Vagina (tissue), 2 donors: ENCODE results near the gene FOXP4. TPM values are rescaled to one million over a fixed set of nuclear protein-coding genes. Genes with fewer than 3 reads are reported as not detected.

Experiments used
- DNase-seq, 2 donors: peaks; one replicate each; pipeline ENCODE4 v3.0.0-alpha.2; 2017; ENCODE audit errors: extremely low spot score in 2 of 2
- H3K27ac ChIP-seq: fragments of 200-600 bp; sonication (generic); one replicate; pipeline ENCODE4 v1.5.1; 2019
- H3K27me3 ChIP-seq: fragments of 200-600 bp; sonication (generic); one replicate; pipeline ENCODE4 v1.5.1; 2019
- H3K36me3 ChIP-seq, 2 donors: fragments of 200-600 bp; sonication (generic); one replicate each; pipeline ENCODE4 v1.5.1; 2017 to 2019
- H3K4me1 ChIP-seq: fragments of 200-600 bp; sonication (generic); one replicate; pipeline ENCODE4 v1.5.1; 2019
- H3K4me3 ChIP-seq, 2 donors: fragments of 200-600 bp; sonication (generic); 1 replicate in 1 of 2; 2 replicates in 1 of 2; pipeline ENCODE4 v1.5.1; 2016 to 2019
- H3K9me3 ChIP-seq: fragments of 200-600 bp; sonication (generic); one replicate; pipeline ENCODE4 v1.5.1; 2019
- POLR2A ChIP-seq, 2 donors: fragments of 450-650 bp; IDR thresholded peaks; one replicate each; pipeline ENCODE4 v1.6.1; 2017; ENCODE audit warnings: antibody characterized with exemption in 2 of 2, mild to moderate bottlenecking in 2 of 2, moderate library complexity in 2 of 2
- POLR2AphosphoS5 ChIP-seq, 2 donors: sonication (generic); formaldehyde crosslinking; IDR thresholded peaks; one replicate each; pipeline ENCODE4 v1.9.0; 2017; ENCODE audit warnings: antibody characterized with exemption in 2 of 2, mild to moderate bottlenecking in 2 of 2, low read depth in 1 of 2; ENCODE audit not compliant: insufficient read depth in 1 of 2
- intact Hi-C: fragments of 100-400 bp; cut with DNase I; formaldehyde crosslinking; loops from one replicate; pipeline ENCODE4 v1.15.1; 2023
- total RNA-seq: library from RNA; depleted of rRNA; stranded (reverse); fragments of >200 nt; gene quantifications from one replicate; pipeline ENCODE4 v1.2.3, GENCODE V29; 2016
- TF ChIP-seq, protein P1 (sequence below), 3 experiments: fragments of 450-650 bp in 2 of 3; fragments of 200-600 bp in 1 of 3; sonication (generic) in 1 of 3; IDR thresholded peaks; one replicate each; pipeline ENCODE4 v1.5.1; 2017 to 2019; ENCODE audit warnings: antibody characterized with exemption in 3 of 3, mild to moderate bottlenecking in 2 of 3, moderate library complexity in 2 of 3

The FOXP4 gene
- total RNA-seq, 1 donor from 2014 or later, result 7.4 TPM

- Histone ChIP-seq H3K27me3 (no peaks in the 10 kb centered on the region), H3K27ac (no peak overlapping the region), H3K9me3 (no peaks in the 10 kb centered on the region), H3K4me1 (peaks cover 45% of the 10 kb centered on the region), H3K36me3 (no peaks in the 10 kb centered on the region), H3K4me3 (no peak overlapping the region)
- no peak for DNase-seq
- intact Hi-C loops, result no loop called here
- no peak for TF ChIP-seq POLR2A (IDR thresholded peaks at IDR 0.05)
- TF ChIP-seq, protein P1, sequence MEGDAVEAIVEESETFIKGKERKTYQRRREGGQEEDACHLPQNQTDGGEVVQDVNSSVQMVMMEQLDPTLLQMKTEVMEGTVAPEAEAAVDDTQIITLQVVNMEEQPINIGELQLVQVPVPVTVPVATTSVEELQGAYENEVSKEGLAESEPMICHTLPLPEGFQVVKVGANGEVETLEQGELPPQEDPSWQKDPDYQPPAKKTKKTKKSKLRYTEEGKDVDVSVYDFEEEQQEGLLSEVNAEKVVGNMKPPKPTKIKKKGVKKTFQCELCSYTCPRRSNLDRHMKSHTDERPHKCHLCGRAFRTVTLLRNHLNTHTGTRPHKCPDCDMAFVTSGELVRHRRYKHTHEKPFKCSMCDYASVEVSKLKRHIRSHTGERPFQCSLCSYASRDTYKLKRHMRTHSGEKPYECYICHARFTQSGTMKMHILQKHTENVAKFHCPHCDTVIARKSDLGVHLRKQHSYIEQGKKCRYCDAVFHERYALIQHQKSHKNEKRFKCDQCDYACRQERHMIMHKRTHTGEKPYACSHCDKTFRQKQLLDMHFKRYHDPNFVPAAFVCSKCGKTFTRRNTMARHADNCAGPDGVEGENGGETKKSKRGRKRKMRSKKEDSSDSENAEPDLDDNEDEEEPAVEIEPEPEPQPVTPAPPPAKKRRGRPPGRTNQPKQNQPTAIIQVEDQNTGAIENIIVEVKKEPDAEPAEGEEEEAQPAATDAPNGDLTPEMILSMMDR (IDR thresholded peaks at IDR 0.05), result no peak
- no peak for TF ChIP-seq POLR2AphosphoS5 (IDR thresholded peaks at IDR 0.05; ENCODE audit: insufficient read depth in 1 of 2, low read depth in 1 of 2)
Observed at GRCh38 chr6:41580690-41581089, 34.5 kb downstream of the FOXP4 start.

GRCh38 chr6:41581381-41581991, 35.3 kb downstream of the FOXP4 start:
- TF ChIP-seq, protein P1 (IDR thresholded peaks at IDR 0.05), result no peak
- TF ChIP-seq POLR2AphosphoS5 (IDR thresholded peaks at IDR 0.05; ENCODE audit: insufficient read depth in 1 of 2, low read depth in 1 of 2), result no peak
- TF ChIP-seq POLR2A (IDR thresholded peaks at IDR 0.05), result no peak
- Histone ChIP-seq H3K27ac (no peak overlapping the region), H3K4me1 (peaks cover 45% of the 10 kb centered on the region), H3K9me3 (no peaks in the 10 kb centered on the region), H3K27me3 (no peaks in the 10 kb centered on the region), H3K36me3 (no peaks in the 10 kb centered on the region), H3K4me3 (no peak overlapping the region)
- no peak for DNase-seq
- intact Hi-C loops, result no loop called here

GRCh38 chr6:41582540-41582939, 36.4 kb downstream of the FOXP4 start:
- no peaks in the 10 kb centered on the region for H3K36me3 ChIP-seq
- intact Hi-C loops, result no loop called here
- H3K27ac ChIP-seq, result no peak overlapping the region
- H3K27me3 ChIP-seq, result no peaks in the 10 kb centered on the region
- H3K4me1 ChIP-seq, result peaks cover 40% of the 10 kb centered on the region
- no peaks in the 10 kb centered on the region for H3K9me3 ChIP-seq
- TF ChIP-seq, protein P1 (IDR thresholded peaks at IDR 0.05), result no peak
- no peak for TF ChIP-seq POLR2AphosphoS5 (IDR thresholded peaks at IDR 0.05; ENCODE audit: insufficient read depth in 1 of 2, low read depth in 1 of 2)
- TF ChIP-seq POLR2A (IDR thresholded peaks at IDR 0.05), result no peak
- no peak for DNase-seq
- H3K4me3 ChIP-seq, result no peak overlapping the region

GRCh38 chr6:41583565-41583964, 37.4 kb downstream of the FOXP4 start:
- Histone ChIP-seq H3K36me3 (no peaks in the 10 kb centered on the region), H3K4me1 (peaks cover 30% of the 10 kb centered on the region), H3K9me3 (no peaks in the 10 kb centered on the region), H3K27ac (no peak overlapping the region), H3K4me3 (no peak overlapping the region), H3K27me3 (no peaks in the 10 kb centered on the region)
- DNase-seq, result no peak
- intact Hi-C loops, result no loop called here
- TF ChIP-seq, protein P1 (IDR thresholded peaks at IDR 0.05), result no peak
- no peak for TF ChIP-seq POLR2A (IDR thresholded peaks at IDR 0.05)
- TF ChIP-seq POLR2AphosphoS5 (IDR thresholded peaks at IDR 0.05; ENCODE audit: insufficient read depth in 1 of 2, low read depth in 1 of 2), result no peak

GRCh38 chr6:41584205-41584604, 38.0 kb downstream of the FOXP4 start:
- H3K4me3 ChIP-seq, result no peak overlapping the region
- H3K4me1 ChIP-seq, result peaks cover 24% of the 10 kb centered on the region
- TF ChIP-seq POLR2AphosphoS5 (IDR thresholded peaks at IDR 0.05; ENCODE audit: insufficient read depth in 1 of 2, low read depth in 1 of 2), result no peak
- TF ChIP-seq POLR2A (IDR thresholded peaks at IDR 0.05), result no peak
- TF ChIP-seq, protein P1 (IDR thresholded peaks at IDR 0.05), result no peak
- H3K36me3 ChIP-seq, result no peaks in the 10 kb centered on the region
- H3K27me3 ChIP-seq, result no peaks in the 10 kb centered on the region
- intact Hi-C loops, result no loop called here
- H3K27ac ChIP-seq, result no peak overlapping the region
- no peak for DNase-seq
- H3K9me3 ChIP-seq, result no peaks in the 10 kb centered on the region
